ENCODE results near the gene PALD1. TPM values are rescaled to one million over a fixed set of nuclear protein-coding genes. Genes with fewer than 3 reads are reported as not detected.

Gene PALD1
- total and polyA plus RNA-seq, 2 of the 4 experiments (the other 2 are of a cell fraction), result 0.12 to 0.18 TPM

Other genes starting within 250 kb of the PALD1 start
- 102 and 211 TPM in 2 replicates for gene PPA1, start 245.3 kb upstream of the PALD1 start, total RNA-seq (2012; rRNA removed)
- gene PPA1, start 245.3 kb upstream of the PALD1 start, polyA plus RNA-seq (2012; rRNA removed), result 69.4 and 78.6 TPM in 2 replicates
- not detected in 2 replicates for gene NPFFR1, start 194.8 kb upstream of the PALD1 start, total RNA-seq (2012; rRNA removed)
- not detected in 2 replicates for gene NPFFR1, start 194.8 kb upstream of the PALD1 start, polyA plus RNA-seq (2012; rRNA removed)
- gene LRRC20, start 96.1 kb upstream of the PALD1 start, total RNA-seq (2012; rRNA removed), result 6.9 and 9.5 TPM in 2 replicates
- gene LRRC20, start 96.1 kb upstream of the PALD1 start, polyA plus RNA-seq (2012; rRNA removed), result 11.5 and 12.4 TPM in 2 replicates
- 15.6 and 20.8 TPM in 2 replicates for gene EIF4EBP2, start 74.6 kb upstream of the PALD1 start, total RNA-seq (2012; rRNA removed)
- gene EIF4EBP2, start 74.6 kb upstream of the PALD1 start, polyA plus RNA-seq (2012; rRNA removed), result 10.4 and 13.7 TPM in 2 replicates
- not detected in 2 replicates for gene NODAL, start 37.1 kb upstream of the PALD1 start, total RNA-seq (2012; rRNA removed)
- gene NODAL, start 37.1 kb upstream of the PALD1 start, polyA plus RNA-seq (2012; rRNA removed), result not detected in 2 replicates
- gene PRF1, start 124.0 kb downstream of the PALD1 start, total RNA-seq (2012; rRNA removed), result not detected in 2 replicates
- not detected in 2 replicates for gene PRF1, start 124.0 kb downstream of the PALD1 start, polyA plus RNA-seq (2012; rRNA removed)
- under 0.01 TPM in 2 replicates for gene ADAMTS14, start 193.7 kb downstream of the PALD1 start, total RNA-seq (2012; rRNA removed)
- 0.31 and 0.33 TPM in 2 replicates for gene ADAMTS14, start 193.7 kb downstream of the PALD1 start, polyA plus RNA-seq (2012; rRNA removed)

All from IMR-90 (cell line).